Breast epithelium (tissue), 3 donors: ENCODE measurements around the gene GPR68.

Experiments
- CTCF ChIP-seq, 3 donors: fragments of 450-650 bp; IDR thresholded peaks; one replicate each; pipeline ENCODE4 v1.5.1; 2016 to 2017; ENCODE audit warnings: antibody characterized with exemption in 3 of 3, mild to moderate bottlenecking in 3 of 3, moderate library complexity in 3 of 3
- POLR2A ChIP-seq: fragments of 450-650 bp; IDR thresholded peaks from one replicate; pipeline ENCODE4 v1.6.1; 2016; ENCODE audit warnings: antibody characterized with exemption, mild to moderate bottlenecking, moderate library complexity

DNA sequence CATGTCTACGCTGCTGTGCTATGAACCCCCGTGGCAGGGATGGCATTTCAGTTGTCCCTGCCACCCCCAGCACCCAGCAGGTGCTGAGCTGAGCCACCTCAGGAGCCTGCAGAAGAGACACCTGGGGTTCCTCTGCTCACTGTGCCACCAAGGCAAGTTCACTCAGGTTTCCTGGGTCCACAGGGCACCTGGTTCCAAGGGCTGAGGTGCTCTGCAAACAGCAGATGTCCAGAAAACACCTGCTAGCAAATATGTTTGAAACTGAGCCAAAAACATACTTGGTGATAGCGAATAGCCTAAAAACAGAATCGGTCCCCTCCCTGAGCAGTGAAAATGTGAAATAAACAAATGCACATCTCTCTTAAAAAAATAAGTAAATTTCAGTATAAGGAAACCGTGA, 35.6 kb upstream of the GPR68 start:
- TF ChIP-seq POLR2A (no peak), CTCF (IDR thresholded peaks at IDR 0.05) (no peak)
